ENCODE results near the gene IL20.

Gene IL20

DNA sequence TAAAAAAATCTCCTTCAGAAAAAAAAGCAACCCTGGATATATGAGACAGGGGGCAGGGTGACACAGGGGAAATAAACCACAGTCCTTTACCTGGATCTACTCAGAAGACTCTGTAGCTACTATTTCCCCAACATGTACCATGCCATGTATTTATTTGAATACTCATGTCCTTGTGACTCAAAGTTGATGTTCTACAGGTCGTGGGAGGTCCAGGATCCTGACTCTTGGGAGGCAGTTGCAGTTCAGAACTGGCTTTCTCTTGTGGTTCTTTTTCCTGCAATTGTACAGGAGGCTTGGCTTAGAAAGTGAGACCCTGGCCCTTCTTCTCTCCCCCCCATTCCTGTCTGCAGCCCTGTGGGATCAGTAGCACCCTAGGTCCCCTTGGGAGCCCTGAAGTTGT lies 26.0 kb downstream of the IL20 start:
- POLR2A ChIA-PET = no interaction called here

DNA sequence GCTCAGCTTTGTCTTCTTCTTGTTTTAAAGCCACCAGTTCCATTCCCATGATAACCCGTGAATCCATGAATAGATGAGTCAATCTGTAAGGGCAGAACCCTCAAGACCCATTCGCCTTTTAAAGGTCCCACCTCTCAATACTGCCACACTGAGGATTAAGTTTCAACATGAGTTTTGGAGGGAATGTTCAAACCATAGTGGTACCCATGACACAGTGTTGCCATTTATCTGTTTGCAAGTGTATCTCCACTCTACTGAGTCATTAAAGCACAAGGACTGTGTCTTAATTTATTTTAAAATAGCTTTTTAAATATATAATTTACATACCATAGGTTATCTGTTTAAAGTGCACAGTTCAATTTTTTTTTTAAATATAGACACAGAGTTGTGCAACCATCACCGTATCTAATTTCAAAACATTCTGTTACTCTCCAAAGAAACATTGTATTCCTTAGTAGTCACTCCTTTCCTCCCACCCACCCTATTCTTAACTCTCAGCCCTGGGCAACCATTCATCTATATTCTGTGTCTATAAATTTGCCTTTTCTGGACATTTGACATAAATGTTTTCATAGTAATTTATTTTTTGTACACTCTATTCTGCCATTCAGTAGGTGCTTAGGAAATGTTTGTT lies 27.0 kb downstream of the IL20 start:
- no peak for TF ChIP-seq ZNF175 (tag by site-specific recombination; IDR thresholded peaks at IDR 0.05)
- CTCF ChIA-PET = interaction anchor here (0.9 to 1.7 kb wide), 5 partner anchors 12 to 27 kb away, joined by 3 to 5 read pairs (median 3); partner anchors contain the start of gene IL20
- Histone ChIP-seq H3K27ac (ENCODE audit: extremely low read depth, low read depth, low read length) (no peak overlapping the region), H3K4me3 (ENCODE audit: low read depth, low read length) (no peak overlapping the region), H3K4me1 (ENCODE audit: control insufficient read depth, insufficient read depth, low read length) (no peaks in the 10 kb centered on the region; the same call in 1 of the 2 replicates), H3K36me3 (ENCODE audit: control insufficient read depth in 2 of 2, insufficient read depth in 1 of 2, low read length in 2 of 2) (no peaks in the 10 kb centered on the region), H3K9me3 (ENCODE audit: control insufficient read depth, insufficient read depth, low read depth, low read length) (no peaks in the 10 kb centered on the region)
- POLR2A ChIA-PET = interaction anchor here (1.0 kb wide), 1 partner anchor 17 kb away, joined by 3 read pairs; no protein-coding TSS in a partner anchor

More for the DNA sequence above, 26.0 kb downstream of the IL20 start:
- Histone ChIP-seq H3K9me3 (ENCODE audit: control insufficient read depth, insufficient read depth, low read depth, low read length) (no peaks in the 10 kb centered on the region), H3K36me3 (ENCODE audit: control insufficient read depth in 2 of 2, insufficient read depth in 1 of 2, low read length in 2 of 2) (no peaks in the 10 kb centered on the region), H3K4me3 (ENCODE audit: low read depth, low read length) (no peak overlapping the region), H3K27ac (ENCODE audit: extremely low read depth, low read depth, low read length) (no peak overlapping the region), H3K4me1 (ENCODE audit: control insufficient read depth, insufficient read depth, low read length) (no peaks in the 10 kb centered on the region; the same call in 1 of the 2 replicates)
- no peak for TF ChIP-seq KLF7 (tag by site-specific recombination; IDR thresholded peaks at IDR 0.05; ENCODE audit: borderline replicate concordance)
- no peak for TF ChIP-seq ZNF239 (tag by site-specific recombination; IDR thresholded peaks at IDR 0.05)
- TF ChIP-seq ZNF266 (tag by site-specific recombination; IDR thresholded peaks at IDR 0.05; ENCODE audit: low read depth) = no peak
- CTCF ChIA-PET = interaction anchor here (0.5 kb wide), 2 partner anchors 9 to 158 kb away, joined by 3 read pairs; no protein-coding TSS in a partner anchor

DNA sequence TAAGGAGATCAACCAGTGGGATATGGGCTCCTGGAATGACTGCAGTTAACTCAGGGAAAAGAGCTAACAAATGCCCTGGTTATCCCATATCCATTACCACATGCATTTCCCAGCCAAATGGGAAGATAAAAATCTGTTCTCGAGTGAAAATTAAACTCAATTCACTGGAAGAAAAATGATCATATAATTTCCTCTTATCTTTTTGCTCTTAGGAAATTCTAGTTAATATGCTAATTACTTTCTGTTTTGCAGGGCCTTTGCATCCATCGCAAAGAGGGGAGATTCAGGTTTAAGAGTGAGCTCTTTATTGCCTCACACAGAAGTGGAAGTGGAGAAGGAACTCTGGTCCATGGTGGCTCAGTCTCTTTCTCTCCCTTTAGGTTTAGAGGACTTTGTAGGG lies 28.0 kb downstream of the IL20 start:
- H3K27ac ChIP-seq (ENCODE audit: extremely low read depth, low read depth, low read length) = no peak overlapping the region
- no peaks in the 10 kb centered on the region; the same call in 1 of the 2 replicates for H3K4me1 ChIP-seq (ENCODE audit: control insufficient read depth, insufficient read depth, low read length)
- no peaks in the 10 kb centered on the region for H3K36me3 ChIP-seq (ENCODE audit: control insufficient read depth in 2 of 2, insufficient read depth in 1 of 2, low read length in 2 of 2)
- ChIA-PET POLR2A (interaction anchor here (1.0 kb wide), 1 partner anchor 16 kb away, joined by 3 read pairs; no protein-coding TSS in a partner anchor), CTCF (interaction anchor here (0.9 to 1.7 kb wide), 4 partner anchors 16 to 28 kb away, joined by 3 to 5 read pairs (median 4); partner anchors contain the start of gene IL20)
- H3K4me3 ChIP-seq (ENCODE audit: low read depth, low read length) = no peak overlapping the region
- no peaks in the 10 kb centered on the region for H3K9me3 ChIP-seq (ENCODE audit: control insufficient read depth, insufficient read depth, low read depth, low read length)
- TF ChIP-seq, protein P1, sequence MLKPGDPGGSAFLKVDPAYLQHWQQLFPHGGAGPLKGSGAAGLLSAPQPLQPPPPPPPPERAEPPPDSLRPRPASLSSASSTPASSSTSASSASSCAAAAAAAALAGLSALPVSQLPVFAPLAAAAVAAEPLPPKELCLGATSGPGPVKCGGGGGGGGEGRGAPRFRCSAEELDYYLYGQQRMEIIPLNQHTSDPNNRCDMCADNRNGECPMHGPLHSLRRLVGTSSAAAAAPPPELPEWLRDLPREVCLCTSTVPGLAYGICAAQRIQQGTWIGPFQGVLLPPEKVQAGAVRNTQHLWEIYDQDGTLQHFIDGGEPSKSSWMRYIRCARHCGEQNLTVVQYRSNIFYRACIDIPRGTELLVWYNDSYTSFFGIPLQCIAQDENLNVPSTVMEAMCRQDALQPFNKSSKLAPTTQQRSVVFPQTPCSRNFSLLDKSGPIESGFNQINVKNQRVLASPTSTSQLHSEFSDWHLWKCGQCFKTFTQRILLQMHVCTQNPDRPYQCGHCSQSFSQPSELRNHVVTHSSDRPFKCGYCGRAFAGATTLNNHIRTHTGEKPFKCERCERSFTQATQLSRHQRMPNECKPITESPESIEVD (tag by site-specific recombination; IDR thresholded peaks at IDR 0.05) = peak; percentile 91
- TF ChIP-seq FEZF1 (tag by site-specific recombination; IDR thresholded peaks at IDR 0.05) = peak; percentile 34; the same call in 1 of the 2 replicates
- TF ChIP-seq ZNF660 (tag by site-specific recombination; IDR thresholded peaks at IDR 0.05) = no peak
- no peak for TF ChIP-seq ZNF148 (tag by site-specific recombination; IDR thresholded peaks at IDR 0.05; ENCODE audit: borderline replicate concordance)
- no peak for TF ChIP-seq RBAK (tag by site-specific recombination; IDR thresholded peaks at IDR 0.05)
- TF ChIP-seq ZFP41 (tag by site-specific recombination; IDR thresholded peaks at IDR 0.05; ENCODE audit: borderline replicate concordance) = no peak
- TF ChIP-seq ZNF473 (tag by site-specific recombination; IDR thresholded peaks at IDR 0.05) = no peak
- no peak for TF ChIP-seq ZNF280C (tag by site-specific recombination; IDR thresholded peaks at IDR 0.05)
- TF ChIP-seq KLF9 (tag by site-specific recombination; IDR thresholded peaks at IDR 0.05; ENCODE audit: low read depth) = no peak
- 0 out of 2 replicates have a peak, but pooled peaks have one; percentile 41 for TF ChIP-seq PRDM10 (tag by site-specific recombination; IDR thresholded peaks at IDR 0.05)
- no peak for TF ChIP-seq PRDM4 (tag by site-specific recombination; IDR thresholded peaks at IDR 0.05)
- no peak for TF ChIP-seq ZNF670 (tag by site-specific recombination; IDR thresholded peaks at IDR 0.05; ENCODE audit: low read depth)
- TF ChIP-seq ZNF221 (tag by site-specific recombination; IDR thresholded peaks at IDR 0.05; ENCODE audit: borderline replicate concordance) = no peak

Measured in HEK293 (cell line).